ENCODE measurements around the gene RAP1GAP2.
"Not testable (repeated sequence)": the region's sequence is repeated elsewhere in the genome, so short reads cannot be mapped to it uniquely, and the experiment has no call there.

RAP1GAP2 gene

DNA sequence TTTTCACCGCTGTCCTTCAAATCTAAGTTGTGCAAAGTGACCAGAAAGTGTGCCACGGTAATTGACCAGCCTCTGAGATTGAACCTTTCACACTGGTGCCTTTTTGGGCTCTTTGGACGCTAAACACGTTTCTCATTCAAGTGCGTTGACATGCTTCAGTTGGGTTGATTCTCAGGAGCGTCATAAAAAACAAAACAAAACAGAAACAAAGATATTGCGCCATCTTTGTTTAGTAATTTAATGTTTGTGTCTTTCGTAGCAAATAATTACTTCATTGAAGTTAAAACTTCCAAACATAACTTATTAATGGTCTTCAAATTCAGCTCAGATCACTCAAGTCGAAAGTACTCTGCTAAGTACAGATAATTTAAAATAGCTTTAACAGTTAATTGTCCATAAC is 187.0 kb downstream of the RAP1GAP2 start:
- no peak overlapping the region for H3K27ac ChIP-seq (ENCODE audit: insufficient read depth, low read length, poor library complexity, severe bottlenecking)
- H3K9me3 ChIP-seq (ENCODE audit: control insufficient read depth, low read length): no peaks in the 10 kb centered on the region
- DNase-seq: no peak
- no peak overlapping the region for H3K4me3 ChIP-seq (ENCODE audit: insufficient read depth, low read depth, low read length, poor library complexity, severe bottlenecking)
- no peaks in the 10 kb centered on the region for H3K4me1 ChIP-seq (ENCODE audit: control insufficient read depth, insufficient read depth, low read length, poor library complexity, severe bottlenecking)
- peaks cover 63% of the 10 kb centered on the region for H3K36me3 ChIP-seq (ENCODE audit: control insufficient read depth, insufficient read depth, low read length)
- no peaks in the 10 kb centered on the region for H3K27me3 ChIP-seq (replicated peaks; ENCODE audit: control insufficient read depth, insufficient read depth, low read length, poor library complexity, severe bottlenecking)

DNA sequence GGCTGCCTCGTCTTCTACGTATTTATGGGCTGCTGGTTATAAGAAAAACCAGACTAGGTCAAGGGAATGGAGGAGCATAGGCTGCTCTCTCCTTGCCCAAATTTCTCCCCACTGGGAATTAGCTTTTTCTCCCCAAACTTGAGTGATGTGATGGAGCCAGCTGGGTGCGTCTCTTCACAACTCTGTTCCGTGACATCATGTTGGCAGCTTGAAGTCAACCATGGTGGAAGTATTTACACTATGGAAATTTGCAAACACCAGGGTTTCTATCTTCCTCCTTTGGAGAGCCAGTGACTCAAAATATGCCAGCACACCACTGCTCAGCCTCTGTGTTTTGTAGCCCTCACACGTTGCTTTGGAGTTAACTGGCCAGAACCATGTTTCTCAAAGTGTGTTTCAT is 189.1 kb downstream of the RAP1GAP2 start:
- Histone ChIP-seq H3K9me3 (ENCODE audit: control insufficient read depth, low read length) (no peaks in the 10 kb centered on the region), H3K4me3 (ENCODE audit: insufficient read depth, low read depth, low read length, poor library complexity, severe bottlenecking) (no peak overlapping the region), H3K27ac (ENCODE audit: insufficient read depth, low read length, poor library complexity, severe bottlenecking) (no peak overlapping the region), H3K4me1 (ENCODE audit: control insufficient read depth, insufficient read depth, low read length, poor library complexity, severe bottlenecking) (no peaks in the 10 kb centered on the region), H3K27me3 (replicated peaks; ENCODE audit: control insufficient read depth, insufficient read depth, low read length, poor library complexity, severe bottlenecking) (no peaks in the 10 kb centered on the region), H3K36me3 (ENCODE audit: control insufficient read depth, insufficient read depth, low read length) (peaks cover 60% of the 10 kb centered on the region)
- no peak for DNase-seq

- H3K27ac ChIP-seq (ENCODE audit: insufficient read depth, low read length, poor library complexity, severe bottlenecking): no peak overlapping the region
- no peak overlapping the region for H3K4me3 ChIP-seq (ENCODE audit: insufficient read depth, low read depth, low read length, poor library complexity, severe bottlenecking)
- no peaks in the 10 kb centered on the region for H3K9me3 ChIP-seq (ENCODE audit: control insufficient read depth, low read length)
- DNase-seq: no peak
- no peaks in the 10 kb centered on the region for H3K27me3 ChIP-seq (replicated peaks; ENCODE audit: control insufficient read depth, insufficient read depth, low read length, poor library complexity, severe bottlenecking)
- H3K36me3 ChIP-seq (ENCODE audit: control insufficient read depth, insufficient read depth, low read length): peaks cover 53% of the 10 kb centered on the region
- no peaks in the 10 kb centered on the region for H3K4me1 ChIP-seq (ENCODE audit: control insufficient read depth, insufficient read depth, low read length, poor library complexity, severe bottlenecking)
Observed at GRCh38 chr17:2986925-2987324, 190.7 kb downstream of the RAP1GAP2 start.

GRCh38 chr17:2989396-2989795 is 193.2 kb downstream of the RAP1GAP2 start:
- not testable (repeated sequence) for H3K27ac ChIP-seq (ENCODE audit: insufficient read depth, low read length, poor library complexity, severe bottlenecking); H3K4me1 ChIP-seq (ENCODE audit: control insufficient read depth, insufficient read depth, low read length, poor library complexity, severe bottlenecking); DNase-seq; H3K27me3 ChIP-seq (replicated peaks; ENCODE audit: control insufficient read depth, insufficient read depth, low read length, poor library complexity, severe bottlenecking); H3K9me3 ChIP-seq (ENCODE audit: control insufficient read depth, low read length); H3K4me3 ChIP-seq (ENCODE audit: insufficient read depth, low read depth, low read length, poor library complexity, severe bottlenecking)
- H3K36me3 ChIP-seq (ENCODE audit: control insufficient read depth, insufficient read depth, low read length): peaks cover 45% of the 10 kb centered on the region

DNA sequence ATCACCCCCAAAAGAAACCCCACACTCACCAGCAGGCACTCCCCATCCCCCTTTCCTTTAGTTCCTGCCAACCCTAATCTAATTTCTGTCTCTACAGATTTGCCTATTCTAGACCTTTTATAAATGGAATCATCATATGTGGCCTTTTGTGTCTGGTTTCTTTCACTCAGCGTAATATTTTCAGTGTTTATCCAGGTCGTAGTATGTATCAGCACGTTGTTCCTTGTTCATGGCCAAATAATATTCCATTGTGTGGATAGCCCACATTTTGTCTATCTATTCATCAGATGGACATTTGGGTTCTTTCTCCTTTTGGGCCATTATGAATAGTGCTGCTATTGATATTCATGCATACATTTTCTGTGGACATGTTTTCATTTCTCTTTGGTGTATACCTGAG is 193.6 kb downstream of the RAP1GAP2 start:
- H3K9me3 ChIP-seq (ENCODE audit: control insufficient read depth, low read length): no peaks in the 10 kb centered on the region
- H3K4me1 ChIP-seq (ENCODE audit: control insufficient read depth, insufficient read depth, low read length, poor library complexity, severe bottlenecking): no peaks in the 10 kb centered on the region
- H3K27ac ChIP-seq (ENCODE audit: insufficient read depth, low read length, poor library complexity, severe bottlenecking): no peak overlapping the region
- H3K4me3 ChIP-seq (ENCODE audit: insufficient read depth, low read depth, low read length, poor library complexity, severe bottlenecking): no peak overlapping the region
- no peaks in the 10 kb centered on the region for H3K27me3 ChIP-seq (replicated peaks; ENCODE audit: control insufficient read depth, insufficient read depth, low read length, poor library complexity, severe bottlenecking)
- peaks cover 43% of the 10 kb centered on the region for H3K36me3 ChIP-seq (ENCODE audit: control insufficient read depth, insufficient read depth, low read length)
- no peak for DNase-seq

- no peaks in the 10 kb centered on the region for H3K9me3 ChIP-seq (ENCODE audit: control insufficient read depth, low read length)
- DNase-seq: no peak
- no peaks in the 10 kb centered on the region for H3K4me1 ChIP-seq (ENCODE audit: control insufficient read depth, insufficient read depth, low read length, poor library complexity, severe bottlenecking)
- H3K36me3 ChIP-seq (ENCODE audit: control insufficient read depth, insufficient read depth, low read length): peaks cover 42% of the 10 kb centered on the region
- no peaks in the 10 kb centered on the region for H3K27me3 ChIP-seq (replicated peaks; ENCODE audit: control insufficient read depth, insufficient read depth, low read length, poor library complexity, severe bottlenecking)
- H3K4me3 ChIP-seq (ENCODE audit: insufficient read depth, low read depth, low read length, poor library complexity, severe bottlenecking): no peak overlapping the region
- H3K27ac ChIP-seq (ENCODE audit: insufficient read depth, low read length, poor library complexity, severe bottlenecking): no peak overlapping the region
Observed at GRCh38 chr17:2990396-2990795, 194.2 kb downstream of the RAP1GAP2 start.

DNA sequence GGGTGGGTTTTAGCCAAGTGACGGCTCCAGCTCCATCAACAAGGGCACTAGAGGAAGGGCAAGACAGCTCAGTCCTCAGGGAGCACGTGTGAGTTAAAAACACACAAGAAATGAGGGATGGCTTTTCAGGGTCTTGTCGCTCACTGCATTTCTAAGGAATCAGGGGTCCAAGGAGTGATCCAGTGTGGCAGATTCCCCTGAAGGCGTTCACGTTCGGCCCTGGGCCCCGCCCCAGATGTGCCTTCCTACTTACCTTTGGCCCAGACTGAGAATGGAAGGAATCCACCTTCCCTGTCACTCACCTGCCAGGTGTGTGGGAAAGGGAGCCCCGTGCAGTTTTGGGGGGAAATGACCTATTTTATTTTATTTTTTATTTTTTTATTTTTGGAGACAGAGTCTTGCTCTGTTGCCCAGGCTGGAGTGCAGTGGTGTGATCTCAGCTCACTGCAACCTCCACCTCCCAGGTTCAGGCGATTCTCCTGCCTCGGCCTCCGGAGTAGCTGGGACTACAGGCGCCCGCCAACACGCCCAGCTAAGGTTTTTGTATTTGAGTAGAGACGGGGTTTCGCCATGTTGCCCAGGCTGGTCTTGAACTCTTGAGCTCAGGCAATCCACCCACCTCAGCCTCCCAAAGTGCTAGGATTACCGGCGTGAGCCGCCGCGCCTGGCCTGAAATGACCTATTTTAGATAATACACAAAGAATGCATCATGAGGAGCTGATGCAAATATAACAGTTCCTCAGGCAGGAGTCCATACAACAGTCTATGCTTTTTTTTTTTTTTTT is 195.3 kb downstream of the RAP1GAP2 start:
- not testable (repeated sequence) for H3K4me1 ChIP-seq (ENCODE audit: control insufficient read depth, insufficient read depth, low read length, poor library complexity, severe bottlenecking); H3K9me3 ChIP-seq (ENCODE audit: control insufficient read depth, low read length); H3K27me3 ChIP-seq (replicated peaks; ENCODE audit: control insufficient read depth, insufficient read depth, low read length, poor library complexity, severe bottlenecking); H3K4me3 ChIP-seq (ENCODE audit: insufficient read depth, low read depth, low read length, poor library complexity, severe bottlenecking); DNase-seq; H3K27ac ChIP-seq (ENCODE audit: insufficient read depth, low read length, poor library complexity, severe bottlenecking)
- peaks cover 43% of the 10 kb centered on the region for H3K36me3 ChIP-seq (ENCODE audit: control insufficient read depth, insufficient read depth, low read length)

DNA sequence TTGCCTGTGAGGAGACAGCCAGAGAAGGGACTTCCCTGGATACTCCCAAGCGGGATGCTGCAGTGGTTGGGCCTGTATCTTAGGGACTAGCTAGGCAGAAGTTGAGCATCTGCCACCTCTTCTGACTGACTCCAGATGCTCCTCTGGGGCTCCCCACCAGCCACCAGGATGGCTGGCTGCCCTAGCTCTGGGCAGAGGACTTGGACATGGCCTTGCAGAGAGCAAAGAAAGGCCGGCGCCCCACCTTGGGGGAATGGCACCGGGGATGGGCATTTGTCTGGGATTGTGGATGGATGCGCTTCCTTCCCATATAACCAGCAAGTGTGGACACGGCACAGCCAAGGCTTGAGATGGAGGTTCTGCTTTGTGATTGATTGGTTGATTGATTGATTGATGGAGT is 198.2 kb downstream of the RAP1GAP2 start:
- H3K9me3 ChIP-seq (ENCODE audit: control insufficient read depth, low read length): no peaks in the 10 kb centered on the region
- H3K4me1 ChIP-seq (ENCODE audit: control insufficient read depth, insufficient read depth, low read length, poor library complexity, severe bottlenecking): no peaks in the 10 kb centered on the region
- H3K36me3 ChIP-seq (ENCODE audit: control insufficient read depth, insufficient read depth, low read length): peaks cover 59% of the 10 kb centered on the region
- DNase-seq: no peak
- no peaks in the 10 kb centered on the region for H3K27me3 ChIP-seq (replicated peaks; ENCODE audit: control insufficient read depth, insufficient read depth, low read length, poor library complexity, severe bottlenecking)
- no peak overlapping the region for H3K4me3 ChIP-seq (ENCODE audit: insufficient read depth, low read depth, low read length, poor library complexity, severe bottlenecking)
- no peak overlapping the region for H3K27ac ChIP-seq (ENCODE audit: insufficient read depth, low read length, poor library complexity, severe bottlenecking)

- no peak overlapping the region for H3K4me3 ChIP-seq (ENCODE audit: insufficient read depth, low read depth, low read length, poor library complexity, severe bottlenecking)
- H3K27ac ChIP-seq (ENCODE audit: insufficient read depth, low read length, poor library complexity, severe bottlenecking): no peak overlapping the region
- no peaks in the 10 kb centered on the region for H3K4me1 ChIP-seq (ENCODE audit: control insufficient read depth, insufficient read depth, low read length, poor library complexity, severe bottlenecking)
- no peaks in the 10 kb centered on the region for H3K9me3 ChIP-seq (ENCODE audit: control insufficient read depth, low read length)
- peaks cover 59% of the 10 kb centered on the region for H3K36me3 ChIP-seq (ENCODE audit: control insufficient read depth, insufficient read depth, low read length)
- no peaks in the 10 kb centered on the region for H3K27me3 ChIP-seq (replicated peaks; ENCODE audit: control insufficient read depth, insufficient read depth, low read length, poor library complexity, severe bottlenecking)
- DNase-seq: no peak
Observed at GRCh38 chr17:2995377-2995776, 199.1 kb downstream of the RAP1GAP2 start.

DNA sequence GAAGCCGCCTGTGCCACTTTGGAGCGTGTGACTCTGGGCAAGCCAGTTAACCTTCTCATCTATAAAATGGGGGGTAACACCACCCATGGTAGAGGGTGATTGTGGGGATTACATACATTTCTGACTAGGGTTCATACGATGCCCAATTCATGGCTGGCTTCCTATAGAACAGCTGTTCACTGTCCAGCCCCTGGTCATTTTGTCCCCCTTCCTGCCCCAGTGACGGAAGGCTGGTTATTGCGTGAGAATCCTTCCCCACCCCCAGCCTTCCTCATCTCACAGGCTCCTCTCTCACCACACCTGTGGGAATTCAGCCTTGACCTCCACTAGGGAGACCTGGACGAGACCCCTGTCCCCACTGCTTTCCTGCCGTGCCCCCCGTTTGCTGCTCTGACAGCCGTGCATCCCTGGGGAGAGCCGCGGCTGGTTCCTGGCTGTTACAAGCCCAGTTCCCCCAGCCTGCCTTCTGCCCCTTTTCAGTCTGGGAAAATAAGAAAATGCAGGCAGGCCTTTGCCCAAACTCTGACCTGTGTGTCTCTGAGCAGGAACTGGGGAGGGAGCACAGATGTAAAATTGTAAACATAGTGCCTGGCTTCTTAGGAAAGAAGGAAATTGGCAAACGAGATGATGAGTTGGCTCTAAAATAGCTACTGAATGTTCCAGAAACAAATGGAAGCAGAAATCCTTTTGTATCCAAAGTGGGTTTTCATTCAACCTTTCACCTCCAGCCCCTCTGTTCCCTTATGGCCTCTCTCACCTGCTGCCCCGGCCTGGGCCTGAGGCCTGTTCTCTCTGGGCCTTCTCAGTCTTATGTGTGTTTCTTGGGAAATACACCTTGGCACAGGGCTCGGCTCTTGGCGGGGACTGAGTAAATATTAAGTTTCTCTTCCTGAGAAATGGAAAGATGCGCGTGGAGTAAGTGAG is 199.9 kb downstream of the RAP1GAP2 start:
- DNase-seq: no peak
- H3K36me3 ChIP-seq (ENCODE audit: control insufficient read depth, insufficient read depth, low read length): peaks cover 56% of the 10 kb centered on the region
- no peak overlapping the region for H3K4me3 ChIP-seq (ENCODE audit: insufficient read depth, low read depth, low read length, poor library complexity, severe bottlenecking)
- no peaks in the 10 kb centered on the region for H3K9me3 ChIP-seq (ENCODE audit: control insufficient read depth, low read length)
- H3K4me1 ChIP-seq (ENCODE audit: control insufficient read depth, insufficient read depth, low read length, poor library complexity, severe bottlenecking): no peaks in the 10 kb centered on the region
- H3K27me3 ChIP-seq (replicated peaks; ENCODE audit: control insufficient read depth, insufficient read depth, low read length, poor library complexity, severe bottlenecking): no peaks in the 10 kb centered on the region
- H3K27ac ChIP-seq (ENCODE audit: insufficient read depth, low read length, poor library complexity, severe bottlenecking): no peak overlapping the region

Measured in effector memory CD4-positive, alpha-beta T cell (primary cell).